Effector memory CD4-positive, alpha-beta T cell (primary cell): Measurements from ENCODE around the gene ERC2.

Experiments
- DNase-seq, 3 donors: peaks; one replicate each; pipeline ENCODE4 v3.0.0-alpha.2; 2020
- H3K27ac ChIP-seq: 2 replicates; pipeline ENCODE4 v1.7.0; 2013; ENCODE audit warnings: mild to moderate bottlenecking, low read length, moderate library complexity; ENCODE audit not compliant: insufficient read depth, poor library complexity, severe bottlenecking
- H3K27me3 ChIP-seq: replicated peaks from 2 replicates; pipeline ENCODE4 v1.7.0; 2013; ENCODE audit warnings: mild to moderate bottlenecking, low read length; ENCODE audit not compliant: insufficient read depth, control insufficient read depth, poor library complexity, severe bottlenecking
- H3K36me3 ChIP-seq: 2 replicates; pipeline ENCODE4 v1.7.0; 2013; ENCODE audit warnings: mild to moderate bottlenecking, low read length, moderate library complexity; ENCODE audit not compliant: control insufficient read depth, insufficient read depth
- H3K4me1 ChIP-seq: 2 replicates; pipeline ENCODE4 v1.7.0; 2013; ENCODE audit warnings: low read length, mild to moderate bottlenecking; ENCODE audit not compliant: control insufficient read depth, insufficient read depth, poor library complexity, severe bottlenecking
- H3K4me3 ChIP-seq: 2 replicates; pipeline ENCODE4 v1.7.0; 2013; ENCODE audit warnings: low read length, low read depth, mild to moderate bottlenecking; ENCODE audit not compliant: insufficient read depth, poor library complexity, severe bottlenecking
- H3K9me3 ChIP-seq: 2 replicates; pipeline ENCODE4 v1.7.0; 2013; ENCODE audit warnings: mild to moderate bottlenecking, low read length, moderate library complexity; ENCODE audit not compliant: control insufficient read depth

Gene ERC2

DNA sequence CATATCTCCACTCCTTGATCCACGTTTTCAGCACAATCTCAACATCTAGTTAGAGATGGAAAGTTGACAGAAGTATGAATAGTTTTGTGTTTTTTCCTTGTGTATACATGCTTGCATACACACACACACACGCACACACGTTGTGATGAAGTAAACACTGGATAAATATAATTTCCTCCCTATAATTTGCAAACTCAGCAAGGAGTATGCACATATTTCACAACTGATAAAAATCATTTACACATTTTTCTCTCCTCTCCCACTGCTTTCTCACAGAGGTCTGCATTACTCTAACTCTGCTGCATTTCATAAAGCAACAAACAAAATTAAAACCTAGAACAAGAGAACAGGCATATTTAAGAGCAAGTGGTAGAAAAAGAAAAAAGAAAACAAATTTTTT is 320.9 kb downstream of the ERC2 start:
- Histone ChIP-seq H3K27ac (no peak overlapping the region), H3K4me1 (no peaks in the 10 kb centered on the region), H3K9me3 (no peaks in the 10 kb centered on the region), H3K4me3 (no peak overlapping the region), H3K27me3 (no peaks in the 10 kb centered on the region), H3K36me3 (no peaks in the 10 kb centered on the region)
- no peak for DNase-seq

DNA sequence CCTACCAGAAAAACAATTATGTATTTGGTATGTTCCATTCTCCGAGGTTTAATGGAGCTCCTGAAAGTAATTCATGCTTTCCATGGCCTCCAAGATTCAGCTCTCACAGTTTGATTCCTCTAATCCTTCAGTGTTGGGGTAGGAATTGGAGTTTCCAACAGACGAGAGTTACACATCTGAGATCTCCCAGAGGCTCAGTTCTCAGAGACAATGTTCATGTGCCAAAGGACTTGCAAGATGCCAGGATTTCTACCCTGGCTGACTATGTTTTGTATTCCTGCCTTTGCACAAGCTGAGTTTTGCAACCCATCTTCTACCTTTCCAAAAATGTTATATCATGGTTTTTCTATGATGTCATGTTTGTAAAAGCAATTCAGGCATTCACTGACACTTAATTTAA is 322.9 kb downstream of the ERC2 start:
- Histone ChIP-seq H3K4me3 (no peak overlapping the region), H3K36me3 (no peaks in the 10 kb centered on the region), H3K27me3 (no peaks in the 10 kb centered on the region), H3K9me3 (no peaks in the 10 kb centered on the region), H3K27ac (no peak overlapping the region), H3K4me1 (no peaks in the 10 kb centered on the region)
- no peak for DNase-seq

DNA sequence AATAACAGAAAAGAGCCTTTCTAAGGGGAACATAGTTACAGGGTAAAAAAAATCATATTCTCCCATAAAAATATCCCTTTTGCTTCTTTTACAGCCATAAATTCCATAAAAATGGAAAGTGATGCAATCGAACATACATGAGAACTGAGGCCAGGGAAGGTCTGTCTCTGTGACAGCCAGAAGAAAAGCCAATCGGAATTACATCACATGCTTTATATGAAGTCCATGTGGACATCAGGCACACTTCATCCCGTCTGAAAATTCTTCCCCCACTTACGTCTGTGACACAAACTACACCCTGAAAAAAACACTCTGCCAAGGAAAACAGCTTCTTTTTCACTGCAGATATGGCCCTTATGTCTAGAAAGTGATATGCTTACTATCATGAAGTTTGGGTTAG is 323.5 kb downstream of the ERC2 start:
- no peak for DNase-seq
- Histone ChIP-seq H3K4me3 (no peak overlapping the region), H3K27ac (no peak overlapping the region), H3K9me3 (no peaks in the 10 kb centered on the region), H3K4me1 (no peaks in the 10 kb centered on the region), H3K36me3 (no peaks in the 10 kb centered on the region), H3K27me3 (no peaks in the 10 kb centered on the region)

DNA sequence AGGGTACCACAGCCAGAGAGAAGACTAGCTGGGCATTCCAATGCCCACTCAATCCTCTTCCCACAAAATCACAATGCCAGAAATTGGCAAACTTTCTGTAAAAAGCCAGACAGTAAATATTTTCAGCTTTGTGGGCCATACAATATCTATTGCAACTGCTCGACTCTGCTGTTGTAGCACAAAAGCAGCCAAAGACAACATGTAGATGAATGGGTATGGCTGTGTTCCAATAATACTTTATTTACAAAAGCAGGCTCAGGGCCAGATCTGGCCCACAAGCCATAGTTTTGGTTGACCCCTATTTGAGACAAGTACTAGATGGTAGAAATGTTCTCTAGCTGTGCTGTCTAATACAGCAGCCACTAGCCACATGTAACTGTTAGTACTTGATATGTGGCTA is 330.9 kb downstream of the ERC2 start:
- DNase-seq = no peak
- H3K9me3 ChIP-seq = no peaks in the 10 kb centered on the region
- no peaks in the 10 kb centered on the region for H3K27me3 ChIP-seq
- no peaks in the 10 kb centered on the region for H3K36me3 ChIP-seq
- no peak overlapping the region for H3K27ac ChIP-seq
- no peak overlapping the region for H3K4me3 ChIP-seq
- H3K4me1 ChIP-seq = no peaks in the 10 kb centered on the region

DNA sequence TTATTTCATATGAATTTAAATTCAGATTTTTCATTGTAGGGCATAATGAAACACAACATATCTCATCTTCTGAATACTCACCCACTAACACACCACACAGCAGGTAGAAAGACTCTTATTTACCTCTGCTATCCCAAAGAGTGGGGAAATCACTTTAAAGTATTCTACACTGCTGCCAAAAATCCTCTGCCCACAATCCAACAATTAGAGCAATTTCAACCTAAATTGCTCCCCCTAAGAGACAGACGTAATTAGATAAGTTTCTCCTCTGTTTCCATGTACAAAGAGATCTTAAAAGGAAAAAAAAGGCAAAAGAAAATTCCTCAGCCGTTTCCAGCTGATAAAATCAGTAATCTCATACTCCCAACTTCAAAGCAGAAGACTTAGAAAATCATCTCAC is 331.8 kb downstream of the ERC2 start:
- Histone ChIP-seq H3K9me3 (no peaks in the 10 kb centered on the region), H3K36me3 (no peaks in the 10 kb centered on the region)
- DNase-seq = no peak

DNA sequence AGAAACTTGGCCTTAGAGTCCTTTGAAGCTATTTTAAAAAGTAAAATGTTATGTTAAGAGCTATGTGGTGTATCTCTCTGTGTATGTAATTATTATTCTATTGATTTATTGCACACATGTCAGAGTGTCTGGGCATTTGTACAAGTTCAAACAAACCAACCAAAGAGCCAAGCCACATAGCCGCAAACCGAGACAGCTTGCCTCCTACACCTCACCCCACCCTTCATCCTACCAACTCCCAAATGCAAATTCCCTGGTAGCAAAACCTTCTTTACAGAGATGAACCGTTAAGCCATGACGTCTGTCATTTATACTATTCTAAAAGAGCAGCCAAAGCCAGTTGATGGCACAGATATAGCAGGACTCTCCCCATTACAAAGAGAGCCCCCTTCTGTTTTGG is 332.3 kb downstream of the ERC2 start:
- H3K4me3 ChIP-seq = no peak overlapping the region
- no peaks in the 10 kb centered on the region for H3K4me1 ChIP-seq
- no peak for DNase-seq
- no peaks in the 10 kb centered on the region for H3K36me3 ChIP-seq
- no peak overlapping the region for H3K27ac ChIP-seq
- no peaks in the 10 kb centered on the region for H3K27me3 ChIP-seq
- H3K9me3 ChIP-seq = no peaks in the 10 kb centered on the region

More for the DNA sequence above, 331.8 kb downstream of the ERC2 start:
- H3K27me3 ChIP-seq = no peaks in the 10 kb centered on the region
- no peaks in the 10 kb centered on the region for H3K4me1 ChIP-seq
- no peak overlapping the region for H3K4me3 ChIP-seq
- no peak overlapping the region for H3K27ac ChIP-seq

DNA sequence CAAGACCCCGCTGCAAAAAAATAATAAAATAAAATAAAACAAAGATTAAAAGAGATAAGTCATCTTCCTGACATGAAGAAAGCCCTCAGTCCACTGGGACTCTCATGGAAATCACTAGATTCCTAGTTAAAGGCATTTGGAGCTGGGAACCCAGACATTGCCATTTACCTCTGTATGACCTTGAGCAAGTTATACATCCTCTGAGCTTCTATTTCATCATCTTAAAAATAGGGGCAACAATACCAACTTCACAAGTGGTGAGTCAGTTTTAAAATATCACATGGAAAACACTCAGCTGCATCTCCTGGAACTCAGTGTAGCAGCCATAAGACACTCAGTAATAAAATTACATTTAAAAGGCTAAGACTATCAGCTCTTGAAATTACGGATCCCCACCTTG is 334.8 kb downstream of the ERC2 start:
- no peak overlapping the region for H3K4me3 ChIP-seq
- no peaks in the 10 kb centered on the region for H3K4me1 ChIP-seq
- no peaks in the 10 kb centered on the region for H3K9me3 ChIP-seq
- no peaks in the 10 kb centered on the region for H3K36me3 ChIP-seq
- no peak for DNase-seq
- H3K27ac ChIP-seq = no peak overlapping the region
- H3K27me3 ChIP-seq = no peaks in the 10 kb centered on the region

DNA sequence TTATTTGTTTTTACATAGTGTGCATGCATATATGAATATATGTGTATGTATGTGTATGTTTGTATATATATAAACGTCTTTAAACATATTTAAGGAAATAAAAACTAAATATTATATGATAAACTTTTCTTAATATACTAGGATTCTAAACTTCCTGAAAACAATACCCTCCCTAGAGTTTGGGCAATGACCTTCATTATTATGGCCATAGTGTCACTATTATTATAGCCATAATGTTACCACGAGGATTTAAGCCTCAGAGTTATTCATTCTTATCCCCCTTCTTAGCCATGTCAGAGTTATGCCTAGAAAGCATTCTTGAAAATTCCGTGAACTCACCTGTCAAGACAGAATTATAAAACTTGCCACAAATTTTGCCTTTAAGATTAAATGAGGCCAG is 335.5 kb downstream of the ERC2 start:
- Histone ChIP-seq H3K4me1 (no peaks in the 10 kb centered on the region), H3K4me3 (no peak overlapping the region), H3K27me3 (no peaks in the 10 kb centered on the region), H3K27ac (no peak overlapping the region), H3K36me3 (no peaks in the 10 kb centered on the region), H3K9me3 (no peaks in the 10 kb centered on the region)
- no peak for DNase-seq

DNA sequence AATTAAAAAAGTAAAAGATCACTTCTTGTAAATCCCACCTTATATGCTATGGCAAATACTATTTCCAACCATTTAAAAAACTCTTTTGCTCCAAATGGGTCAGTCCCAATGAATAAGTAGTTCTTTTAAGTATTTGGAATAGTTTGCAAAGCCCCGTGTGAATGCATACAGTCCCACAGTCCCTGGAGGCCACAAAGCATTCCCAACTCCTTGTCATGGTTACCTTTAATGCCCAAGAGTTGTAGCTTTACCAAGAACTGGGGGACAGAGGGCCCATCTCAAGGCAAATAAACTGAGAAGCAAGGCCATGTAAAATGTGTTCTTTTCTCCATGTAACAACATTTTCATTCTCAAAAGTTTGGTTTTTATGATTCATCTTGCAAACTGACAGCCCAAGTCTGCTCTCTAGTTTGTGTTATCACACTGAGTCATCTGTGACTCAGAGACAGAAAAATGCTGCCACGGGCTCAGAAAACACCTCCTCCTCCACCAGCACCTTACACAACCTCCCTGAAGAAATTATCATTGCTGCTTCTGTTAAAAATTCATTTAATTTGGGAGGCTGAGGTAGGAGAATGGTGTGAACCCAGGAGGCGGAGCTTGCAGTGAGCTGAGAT is 336.2 kb downstream of the ERC2 start:
- no peaks in the 10 kb centered on the region for H3K9me3 ChIP-seq
- H3K36me3 ChIP-seq = no peaks in the 10 kb centered on the region
- DNase-seq = no peak
- H3K27me3 ChIP-seq = no peaks in the 10 kb centered on the region
- no peak overlapping the region for H3K4me3 ChIP-seq
- H3K27ac ChIP-seq = no peak overlapping the region
- no peaks in the 10 kb centered on the region for H3K4me1 ChIP-seq

DNA sequence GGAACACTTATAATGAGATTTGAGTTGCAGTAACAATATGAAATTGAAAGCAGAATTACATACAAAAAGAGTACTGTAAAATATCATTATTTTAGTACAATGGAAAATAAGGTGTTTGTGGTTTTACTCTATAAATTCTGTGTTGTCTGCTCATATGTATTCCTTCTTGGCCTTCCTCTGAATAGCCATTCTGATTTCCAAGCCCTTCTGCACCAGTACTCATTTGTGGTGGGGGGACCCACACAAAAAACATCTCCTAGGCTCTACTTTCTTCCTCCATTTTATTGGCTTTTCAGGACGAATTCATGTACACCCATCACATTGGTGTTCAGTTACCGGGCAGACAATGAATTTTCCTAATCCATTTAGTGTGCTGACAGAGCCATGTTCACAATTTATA is 338.2 kb downstream of the ERC2 start:
- no peaks in the 10 kb centered on the region for H3K36me3 ChIP-seq
- DNase-seq = no peak

DNA sequence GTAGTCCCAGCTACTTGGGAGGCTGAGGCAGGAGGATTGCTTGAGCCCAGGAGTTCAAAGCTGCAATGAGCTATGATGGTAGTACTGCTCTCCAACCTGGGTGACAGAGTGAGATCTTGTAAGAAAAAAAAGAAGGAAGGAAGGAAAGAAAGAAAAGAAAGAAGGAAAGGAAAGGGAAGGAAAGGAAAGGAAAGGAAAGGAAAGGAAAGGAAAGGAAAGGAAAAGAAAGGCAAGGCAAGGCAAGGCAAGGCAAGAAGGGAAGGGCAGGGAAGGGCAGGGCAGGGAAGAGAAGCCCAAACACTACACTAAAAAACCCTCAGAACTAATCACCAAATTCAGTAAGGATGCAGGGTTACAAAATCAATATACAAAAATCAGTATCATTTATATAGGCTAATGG is 341.6 kb downstream of the ERC2 start:
- Histone ChIP-seq H3K36me3 (no peaks in the 10 kb centered on the region), H3K27ac (no peak overlapping the region)
- DNase-seq = no peak

More for the DNA sequence above, 338.2 kb downstream of the ERC2 start:
- Histone ChIP-seq H3K27me3 (no peaks in the 10 kb centered on the region), H3K4me1 (no peaks in the 10 kb centered on the region), H3K4me3 (no peak overlapping the region), H3K27ac (no peak overlapping the region), H3K9me3 (no peaks in the 10 kb centered on the region)

More for the DNA sequence above, 341.6 kb downstream of the ERC2 start:
- no peaks in the 10 kb centered on the region for H3K27me3 ChIP-seq
- no peaks in the 10 kb centered on the region for H3K4me1 ChIP-seq
- H3K4me3 ChIP-seq = no peak overlapping the region
- no peaks in the 10 kb centered on the region for H3K9me3 ChIP-seq
